SK-N-SH treated with all-trans-retinoic acid at 6 μM for 48 hours (cell line): ENCODE measurements around the gene NCAPG2.
"Not testable (repeated sequence)": the region's sequence is repeated elsewhere in the genome, so short reads cannot be mapped to it uniquely, and the experiment has no call there.

Source experiments
- ATAC-seq: fragments of 200-7000 bp; cut with Tn5 transposase; 3 replicates; pipeline ENCODE4 v1.9.1; 2020; ENCODE audit warnings: mild to moderate bottlenecking, moderate library complexity
- ARNTL ChIP-seq: fragments of 450-650 bp; formaldehyde crosslinking; IDR thresholded peaks from 2 replicates; pipeline ENCODE4 v1.5.0; 2020; ENCODE audit warnings: low read depth, mild to moderate bottlenecking, moderate library complexity, borderline replicate concordance
- BACH2 ChIP-seq: fragments of 250-450 bp; sonication (Bioruptor Pico); IDR thresholded peaks from 2 replicates; pipeline ENCODE4 v1.9.0; 2021; ENCODE audit warnings: mild to moderate bottlenecking, borderline replicate concordance
- CSDC2 ChIP-seq: fragments of 250-450 bp; sonication (Bioruptor Pico); IDR thresholded peaks from 2 replicates; pipeline ENCODE4 v1.5.0; 2020; ENCODE audit warnings: mild to moderate bottlenecking, moderate library complexity
- ESRRG ChIP-seq: fragments of 250-450 bp; sonication (Bioruptor Pico); IDR thresholded peaks from 2 replicates; pipeline ENCODE4 v1.6.1; 2021; ENCODE audit warnings: mild to moderate bottlenecking
- GLIS3 ChIP-seq: fragments of 250-450 bp; sonication (Bioruptor Pico); IDR thresholded peaks from 2 replicates; pipeline ENCODE4 v1.5.0; 2020; ENCODE audit warnings: mild to moderate bottlenecking, moderate library complexity
- ISL1 ChIP-seq: fragments of 250-450 bp; sonication (Bioruptor Pico); IDR thresholded peaks from 2 replicates; pipeline ENCODE4 v2.1.2; 2022; ENCODE audit warnings: mild to moderate bottlenecking, moderate library complexity
- OSR1 ChIP-seq: fragments of 250-450 bp; sonication (Bioruptor Pico); IDR thresholded peaks from 2 replicates; pipeline ENCODE4 v1.8.0; 2022; ENCODE audit warnings: moderate library complexity, mild to moderate bottlenecking, inconsistent platforms
- PPARA ChIP-seq: fragments of 250-450 bp; sonication (Bioruptor Pico); IDR thresholded peaks from 2 replicates; pipeline ENCODE4 v1.5.0; 2020; ENCODE audit warnings: mild to moderate bottlenecking, borderline replicate concordance
- RARB ChIP-seq: fragments of 250-450 bp; sonication (Bioruptor Pico); IDR thresholded peaks from 2 replicates; pipeline ENCODE4 v1.8.0; 2021; ENCODE audit warnings: mild to moderate bottlenecking, moderate library complexity
- SNAI2 ChIP-seq: fragments of 250-450 bp; sonication (Bioruptor Pico); IDR thresholded peaks from 2 replicates; pipeline ENCODE4 v1.5.0; 2020; ENCODE audit warnings: mild to moderate bottlenecking, moderate library complexity
- TCF4 ChIP-seq: fragments of 250-450 bp; sonication (Bioruptor Pico); IDR thresholded peaks from 2 replicates; pipeline ENCODE4 v1.8.0; 2021; ENCODE audit warnings: mild to moderate bottlenecking, moderate library complexity, borderline replicate concordance
- TOX ChIP-seq: fragments of 250-450 bp; sonication (Bioruptor Pico); IDR thresholded peaks from 2 replicates; pipeline ENCODE4 v1.8.0; 2021; ENCODE audit warnings: mild to moderate bottlenecking, moderate library complexity, borderline replicate concordance
- ZC3H10 ChIP-seq: fragments of 250-450 bp; sonication (Bioruptor Pico); IDR thresholded peaks from 2 replicates; pipeline ENCODE4 v1.5.1; 2021; ENCODE audit warnings: mild to moderate bottlenecking, moderate library complexity
- ZFP3 ChIP-seq: fragments of 250-450 bp; sonication (Bioruptor Pico); IDR thresholded peaks from 2 replicates; pipeline ENCODE4 v1.5.0; 2020; ENCODE audit warnings: mild to moderate bottlenecking, moderate library complexity
- ZFP30 ChIP-seq: fragments of 450-650 bp; formaldehyde crosslinking; IDR thresholded peaks from 2 replicates; pipeline ENCODE4 v1.5.0; 2022; ENCODE audit warnings: mild to moderate bottlenecking, moderate library complexity
- ZNF565 ChIP-seq: fragments of 450-650 bp; formaldehyde crosslinking; conservative IDR thresholded peaks from 2 replicates; pipeline ENCODE4 v1.5.0; 2020; ENCODE audit warnings: low read depth, mild to moderate bottlenecking, moderate library complexity
- ZNF70 ChIP-seq: fragments of 450-650 bp; formaldehyde crosslinking; IDR thresholded peaks from 2 replicates; pipeline ENCODE4 v1.5.0; 2020; ENCODE audit warnings: mild to moderate bottlenecking, moderate library complexity
- ZNF8 ChIP-seq: fragments of 450-650 bp; formaldehyde crosslinking; IDR thresholded peaks from 2 replicates; pipeline ENCODE4 v1.5.0; 2020; ENCODE audit warnings: mild to moderate bottlenecking, moderate library complexity
- TF ChIP-seq, protein P1 (sequence below): fragments of 250-450 bp; sonication (Bioruptor Pico); IDR thresholded peaks from 2 replicates; pipeline ENCODE4 v1.5.1; 2020; ENCODE audit warnings: low read depth, mild to moderate bottlenecking, moderate library complexity
- TF ChIP-seq, protein P2 (sequence below): fragments of 250-450 bp; sonication (Bioruptor Pico); IDR thresholded peaks from 2 replicates; pipeline ENCODE4 v1.5.1; 2021; ENCODE audit warnings: mild to moderate bottlenecking, moderate library complexity
- TF ChIP-seq, protein P3 (sequence below): fragments of 250-450 bp; sonication (Bioruptor Pico); IDR thresholded peaks from 2 replicates; pipeline ENCODE4 v1.8.0; 2020; ENCODE audit warnings: mild to moderate bottlenecking, moderate library complexity, borderline replicate concordance
- TF ChIP-seq, protein P4 (sequence below): fragments of 250-450 bp; sonication (Bioruptor Pico); IDR thresholded peaks from 2 replicates; pipeline ENCODE4 v1.8.0; 2021; ENCODE audit warnings: low read depth, mild to moderate bottlenecking, moderate library complexity, borderline replicate concordance

The NCAPG2 gene

DNA sequence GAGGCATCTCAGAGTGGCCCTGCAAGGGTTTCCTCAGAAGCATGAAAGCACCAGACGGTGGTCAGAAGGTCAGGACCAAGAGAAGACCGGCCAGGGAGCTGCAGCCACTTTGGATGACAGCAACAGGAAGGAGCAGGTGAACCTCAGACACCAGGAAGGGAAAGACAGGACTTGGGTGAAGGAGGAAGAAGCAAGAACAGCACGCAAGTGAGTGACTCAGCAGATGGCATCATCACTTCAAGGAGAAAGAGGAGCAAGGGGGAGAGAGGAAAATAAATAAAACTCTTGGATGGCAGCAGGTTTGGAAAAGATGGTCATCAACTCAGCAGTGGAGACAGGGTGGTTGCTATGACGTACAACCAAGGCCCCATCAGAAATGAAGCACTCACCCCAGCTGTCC is 31.6 kb downstream of the NCAPG2 start (continued):
- TF ChIP-seq, protein P1, sequence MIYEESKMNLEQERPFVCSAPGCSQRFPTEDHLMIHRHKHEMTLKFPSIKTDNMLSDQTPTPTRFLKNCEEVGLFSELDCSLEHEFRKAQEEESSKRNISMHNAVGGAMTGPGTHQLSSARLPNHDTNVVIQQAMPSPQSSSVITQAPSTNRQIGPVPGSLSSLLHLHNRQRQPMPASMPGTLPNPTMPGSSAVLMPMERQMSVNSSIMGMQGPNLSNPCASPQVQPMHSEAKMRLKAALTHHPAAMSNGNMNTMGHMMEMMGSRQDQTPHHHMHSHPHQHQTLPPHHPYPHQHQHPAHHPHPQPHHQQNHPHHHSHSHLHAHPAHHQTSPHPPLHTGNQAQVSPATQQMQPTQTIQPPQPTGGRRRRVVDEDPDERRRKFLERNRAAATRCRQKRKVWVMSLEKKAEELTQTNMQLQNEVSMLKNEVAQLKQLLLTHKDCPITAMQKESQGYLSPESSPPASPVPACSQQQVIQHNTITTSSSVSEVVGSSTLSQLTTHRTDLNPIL (CRISPR knock-in tag): no peak
- no peak for TF ChIP-seq ZNF8 (CRISPR knock-in tag)
- no peak for TF ChIP-seq ZNF565
- no peak for TF ChIP-seq ARNTL (CRISPR knock-in tag)
- TF ChIP-seq PPARA: no peak
- TF ChIP-seq TCF4 (CRISPR knock-in tag): no peak
- no peak for TF ChIP-seq ZNF70 (CRISPR knock-in tag)

DNA sequence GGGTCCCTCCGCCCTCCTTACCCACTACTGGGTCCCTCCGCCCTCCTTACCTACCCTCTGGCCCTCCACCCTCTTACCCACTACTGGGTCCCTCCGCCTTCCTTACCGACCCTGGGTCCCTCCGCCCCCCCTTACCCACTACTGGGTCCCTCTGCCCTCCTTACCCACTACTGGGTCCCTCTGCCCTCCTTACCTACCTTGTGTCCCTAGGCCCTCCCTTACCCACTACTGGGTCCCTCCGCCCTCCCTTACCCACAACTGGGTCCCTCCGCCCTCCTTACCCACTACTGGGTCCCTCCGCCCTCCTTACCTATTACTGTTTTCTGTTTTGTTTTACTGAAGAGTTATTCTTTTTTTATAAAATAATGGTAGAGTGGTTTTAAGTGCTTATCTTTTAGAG is 36.5 kb downstream of the NCAPG2 start:
- ATAC-seq: not testable (repeated sequence)

DNA sequence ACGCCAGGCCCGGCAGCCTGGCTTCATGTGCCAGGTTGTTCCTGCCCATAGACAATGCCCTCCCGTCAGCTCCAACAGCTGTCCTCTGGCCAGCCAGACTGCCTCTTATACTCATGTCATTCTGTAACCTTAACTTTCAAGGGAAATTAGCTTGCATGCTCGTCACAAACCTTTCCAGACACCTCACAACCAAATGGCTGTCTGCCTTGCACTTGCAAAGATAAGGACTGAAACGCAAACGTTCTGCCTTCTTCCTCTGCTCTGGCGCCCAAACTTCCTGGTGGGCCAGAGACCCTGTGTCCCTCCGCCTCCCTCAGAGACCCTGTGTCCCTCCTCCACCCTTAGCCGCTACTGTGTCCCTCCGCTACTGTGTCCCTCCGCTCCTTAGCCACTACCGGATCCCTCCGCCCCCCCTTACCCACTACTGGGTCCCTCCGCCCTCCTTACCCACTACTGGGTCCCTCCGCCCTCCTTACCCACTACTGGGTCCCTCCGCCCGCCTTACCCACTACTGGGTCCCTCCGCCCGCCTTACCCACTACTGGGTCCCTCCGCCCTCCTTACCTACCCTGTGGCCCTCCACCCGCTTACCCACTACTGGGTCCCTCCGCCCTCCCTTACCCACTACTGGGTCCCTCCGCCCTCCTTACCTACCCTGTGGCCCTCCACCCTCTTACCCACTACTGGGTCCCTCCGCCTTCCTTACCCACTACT is 37.5 kb downstream of the NCAPG2 start:
- not testable (repeated sequence) for ATAC-seq

DNA sequence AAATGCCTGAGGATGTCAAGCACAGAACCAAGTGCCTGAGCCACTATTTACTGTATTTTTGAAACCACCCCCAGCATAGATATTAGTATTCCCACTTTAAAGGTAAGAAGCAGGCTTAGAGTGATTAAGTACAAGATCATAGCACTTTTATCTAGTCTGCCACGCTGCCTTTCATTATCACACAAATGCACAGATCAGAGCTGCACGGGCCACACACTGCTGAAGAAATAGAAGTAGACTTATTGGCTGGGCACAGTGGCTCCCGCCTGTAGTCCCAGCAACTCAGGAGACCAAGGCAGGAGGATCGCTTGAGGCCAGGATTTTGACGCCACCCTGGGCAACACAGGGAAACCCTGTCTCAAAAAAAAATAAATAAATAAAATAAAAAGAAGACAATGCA is 38.2 kb downstream of the NCAPG2 start:
- TF ChIP-seq, protein P2, sequence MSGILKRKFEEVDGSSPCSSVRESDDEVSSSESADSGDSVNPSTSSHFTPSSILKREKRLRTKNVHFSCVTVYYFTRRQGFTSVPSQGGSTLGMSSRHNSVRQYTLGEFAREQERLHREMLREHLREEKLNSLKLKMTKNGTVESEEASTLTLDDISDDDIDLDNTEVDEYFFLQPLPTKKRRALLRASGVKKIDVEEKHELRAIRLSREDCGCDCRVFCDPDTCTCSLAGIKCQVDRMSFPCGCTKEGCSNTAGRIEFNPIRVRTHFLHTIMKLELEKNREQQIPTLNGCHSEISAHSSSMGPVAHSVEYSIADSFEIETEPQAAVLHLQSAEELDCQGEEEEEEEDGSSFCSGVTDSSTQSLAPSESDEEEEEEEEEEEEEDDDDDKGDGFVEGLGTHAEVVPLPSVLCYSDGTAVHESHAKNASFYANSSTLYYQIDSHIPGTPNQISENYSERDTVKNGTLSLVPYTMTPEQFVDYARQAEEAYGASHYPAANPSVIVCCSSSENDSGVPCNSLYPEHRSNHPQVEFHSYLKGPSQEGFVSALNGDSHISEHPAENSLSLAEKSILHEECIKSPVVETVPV (CRISPR knock-in tag): no peak
- TF ChIP-seq ZNF8 (CRISPR knock-in tag) (no peak), ZC3H10 (CRISPR knock-in tag) (no peak), OSR1 (no peak), ZNF565 (no peak), ESRRG (CRISPR knock-in tag) (no peak), GLIS3 (CRISPR knock-in tag) (no peak), CSDC2 (CRISPR knock-in tag) (no peak), ZFP30 (CRISPR knock-in tag) (no peak), ISL1 (CRISPR knock-in tag) (no peak), SNAI2 (no peak), TCF4 (CRISPR knock-in tag) (no peak), BACH2 (CRISPR knock-in tag) (no peak)
- TF ChIP-seq, protein P3, sequence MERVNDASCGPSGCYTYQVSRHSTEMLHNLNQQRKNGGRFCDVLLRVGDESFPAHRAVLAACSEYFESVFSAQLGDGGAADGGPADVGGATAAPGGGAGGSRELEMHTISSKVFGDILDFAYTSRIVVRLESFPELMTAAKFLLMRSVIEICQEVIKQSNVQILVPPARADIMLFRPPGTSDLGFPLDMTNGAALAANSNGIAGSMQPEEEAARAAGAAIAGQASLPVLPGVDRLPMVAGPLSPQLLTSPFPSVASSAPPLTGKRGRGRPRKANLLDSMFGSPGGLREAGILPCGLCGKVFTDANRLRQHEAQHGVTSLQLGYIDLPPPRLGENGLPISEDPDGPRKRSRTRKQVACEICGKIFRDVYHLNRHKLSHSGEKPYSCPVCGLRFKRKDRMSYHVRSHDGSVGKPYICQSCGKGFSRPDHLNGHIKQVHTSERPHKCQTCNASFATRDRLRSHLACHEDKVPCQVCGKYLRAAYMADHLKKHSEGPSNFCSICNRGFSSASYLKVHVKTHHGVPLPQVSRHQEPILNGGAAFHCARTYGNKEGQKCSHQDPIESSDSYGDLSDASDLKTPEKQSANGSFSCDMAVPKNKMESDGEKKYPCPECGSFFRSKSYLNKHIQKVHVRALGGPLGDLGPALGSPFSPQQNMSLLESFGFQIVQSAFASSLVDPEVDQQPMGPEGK: no peak
- ATAC-seq: no peak

DNA sequence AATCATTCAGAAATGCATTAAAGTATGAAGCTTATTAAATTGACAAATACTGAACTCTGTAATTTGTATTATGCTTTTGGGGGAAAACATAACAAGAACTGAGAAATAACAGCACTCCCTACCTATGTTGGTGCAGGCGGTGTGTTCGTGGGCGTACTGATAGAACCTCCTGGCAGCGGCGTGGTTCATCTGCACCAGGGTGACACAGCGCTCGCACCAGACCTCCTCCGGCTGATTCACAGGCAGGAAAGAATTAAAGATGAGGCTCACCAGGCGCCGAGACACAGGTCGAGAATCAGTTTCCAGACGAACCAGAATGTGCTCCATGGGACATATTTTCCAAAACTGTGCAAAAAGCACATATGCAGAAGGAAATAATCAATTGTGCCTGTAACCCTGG is 40.2 kb downstream of the NCAPG2 start:
- ATAC-seq: no peak
- TF ChIP-seq CSDC2 (CRISPR knock-in tag) (no peak), ZNF70 (CRISPR knock-in tag) (no peak), TOX (CRISPR knock-in tag) (no peak), ARNTL (CRISPR knock-in tag) (no peak), ZC3H10 (CRISPR knock-in tag) (no peak), ESRRG (CRISPR knock-in tag) (no peak), BACH2 (CRISPR knock-in tag) (no peak), ZFP30 (CRISPR knock-in tag) (no peak), TCF4 (CRISPR knock-in tag) (no peak), ZFP3 (CRISPR knock-in tag) (no peak), PPARA (no peak), RARB (no peak), ZNF565 (no peak), SNAI2 (no peak)
- TF ChIP-seq, protein P2 (CRISPR knock-in tag): no peak
- TF ChIP-seq, protein P4, sequence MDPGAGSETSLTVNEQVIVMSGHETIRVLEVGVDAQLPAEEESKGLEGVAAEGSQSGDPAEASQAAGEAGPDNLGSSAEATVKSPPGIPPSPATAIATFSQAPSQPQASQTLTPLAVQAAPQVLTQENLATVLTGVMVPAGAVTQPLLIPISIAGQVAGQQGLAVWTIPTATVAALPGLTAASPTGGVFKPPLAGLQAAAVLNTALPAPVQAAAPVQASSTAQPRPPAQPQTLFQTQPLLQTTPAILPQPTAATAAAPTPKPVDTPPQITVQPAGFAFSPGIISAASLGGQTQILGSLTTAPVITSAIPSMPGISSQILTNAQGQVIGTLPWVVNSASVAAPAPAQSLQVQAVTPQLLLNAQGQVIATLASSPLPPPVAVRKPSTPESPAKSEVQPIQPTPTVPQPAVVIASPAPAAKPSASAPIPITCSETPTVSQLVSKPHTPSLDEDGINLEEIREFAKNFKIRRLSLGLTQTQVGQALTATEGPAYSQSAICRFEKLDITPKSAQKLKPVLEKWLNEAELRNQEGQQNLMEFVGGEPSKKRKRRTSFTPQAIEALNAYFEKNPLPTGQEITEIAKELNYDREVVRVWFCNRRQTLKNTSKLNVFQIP (CRISPR knock-in tag): no peak
- TF ChIP-seq, protein P1 (CRISPR knock-in tag): no peak
